Bronchial epithelial cell (primary cell): Measurements from ENCODE around the gene ZNF621. TPM values are rescaled to one million over a fixed set of nuclear protein-coding genes. Genes with fewer than 3 reads are reported as not detected.

Experiments used
- DNase-seq: peaks from one replicate; pipeline ENCODE4 v3.0.0-alpha.2; 2010; ENCODE audit warnings: low read depth
- FAIRE-seq: peaks from 2 replicates; lab custom pipeline; 2011; peaks lifted over from hg19 to GRCh38; lab: Jason Lieb, UNC
- H3K27me3 ChIP-seq: 2 replicates; pipeline ENCODE4 v1.5.1; 2011; ENCODE audit warnings: low read length; ENCODE audit not compliant: control insufficient read depth, insufficient read depth
- H3K36me3 ChIP-seq: 2 replicates; pipeline ENCODE4 v1.5.1; 2011; ENCODE audit warnings: low read length; ENCODE audit not compliant: control insufficient read depth, insufficient read depth
- H3K4me3 ChIP-seq: 2 replicates; pipeline ENCODE4 v1.5.1; 2011; ENCODE audit warnings: mild to moderate bottlenecking, low read depth, low read length, control low read depth
- CTCF ChIP-seq: IDR thresholded peaks from 2 replicates; pipeline ENCODE4 v1.5.1; 2011; ENCODE audit warnings: mild to moderate bottlenecking, moderate library complexity, low read length, control low read depth, inconsistent platforms; ENCODE audit not compliant: insufficient read depth, severe bottlenecking
- total RNA-seq: library from RNA; depleted of rRNA; stranded (reverse); fragments of >200 nt; gene quantifications from 2 replicates; pipeline ENCODE4 v1.2.1, GENCODE V29; 2014

ZNF621 gene
- total RNA-seq, 1 donor from 2014 or later = 14.5 TPM

- FAIRE-seq = no peak
These were observed 18.9 kb upstream of the ZNF621 start, which contains the start of gene ZNF620 for GRCh38 chr3:40505599-40506462. TSS of gene ZNF620 (plus strand) at chr3:40506039. CDS start at chr3:40506353, 314 bp downstream.

GRCh38 chr3:40511031-40511718, 13.6 kb upstream of the ZNF621 start:
- TF ChIP-seq CTCF = no peak
- H3K4me3 ChIP-seq = no peak overlapping the region
- H3K27me3 ChIP-seq = no peaks in the 10 kb centered on the region
- FAIRE-seq (no peak), DNase-seq (no peak)
- H3K36me3 ChIP-seq = no peaks in the 10 kb centered on the region

More at GRCh38 chr3:40505599-40506462, 18.9 kb upstream of the ZNF621 start, which contains the start of gene ZNF620:
- DNase-seq = no peak
- Histone ChIP-seq H3K27me3 (no peaks in the 10 kb centered on the region), H3K36me3 (no peaks in the 10 kb centered on the region), H3K4me3 (peak within 1 kb of the TSS; percentile 42)
- TF ChIP-seq CTCF = peak; percentile 34

- Histone ChIP-seq H3K27me3 (no peaks in the 10 kb centered on the region), H3K36me3 (no peaks in the 10 kb centered on the region), H3K4me3 (no peak overlapping the region)
- DNase-seq = no peak
- TF ChIP-seq CTCF = no peak
- FAIRE-seq = no peak
These were observed 8.6 kb upstream of the ZNF621 start for GRCh38 chr3:40516201-40516600.

GRCh38 chr3:40518067-40518466, 6.7 kb upstream of the ZNF621 start:
- FAIRE-seq = no peak
- Histone ChIP-seq H3K36me3 (no peaks in the 10 kb centered on the region), H3K4me3 (no peak overlapping the region), H3K27me3 (no peaks in the 10 kb centered on the region)
- no peak for DNase-seq
- no peak for TF ChIP-seq CTCF

GRCh38 chr3:40518848-40519247, 5.9 kb upstream of the ZNF621 start:
- DNase-seq = no peak
- Histone ChIP-seq H3K27me3 (no peaks in the 10 kb centered on the region), H3K36me3 (no peaks in the 10 kb centered on the region), H3K4me3 (no peak overlapping the region)
- no peak for TF ChIP-seq CTCF
- no peak for FAIRE-seq
